ENCODE measurements around the gene SNTB2.

DNA sequence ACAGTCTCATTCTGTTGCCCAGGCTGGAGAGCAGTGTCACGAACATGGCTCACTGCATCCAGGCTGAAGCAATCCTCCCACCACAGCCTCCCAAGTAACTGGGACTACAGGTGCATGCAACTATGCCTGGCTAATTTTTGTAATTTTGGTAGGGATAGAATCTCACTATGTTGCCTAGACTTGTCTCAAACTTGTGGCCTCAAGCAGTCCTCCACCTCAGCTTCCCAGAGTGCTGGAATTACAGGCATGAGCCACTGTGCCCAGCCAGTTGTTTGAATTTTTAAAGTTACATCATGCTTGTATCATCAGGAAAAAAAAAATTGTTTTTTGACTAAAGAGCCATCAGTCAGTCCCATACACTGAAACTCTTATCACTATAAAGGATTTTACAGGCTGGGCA is 107.1 kb downstream of the SNTB2 start:
- TF ChIP-seq, protein P1, sequence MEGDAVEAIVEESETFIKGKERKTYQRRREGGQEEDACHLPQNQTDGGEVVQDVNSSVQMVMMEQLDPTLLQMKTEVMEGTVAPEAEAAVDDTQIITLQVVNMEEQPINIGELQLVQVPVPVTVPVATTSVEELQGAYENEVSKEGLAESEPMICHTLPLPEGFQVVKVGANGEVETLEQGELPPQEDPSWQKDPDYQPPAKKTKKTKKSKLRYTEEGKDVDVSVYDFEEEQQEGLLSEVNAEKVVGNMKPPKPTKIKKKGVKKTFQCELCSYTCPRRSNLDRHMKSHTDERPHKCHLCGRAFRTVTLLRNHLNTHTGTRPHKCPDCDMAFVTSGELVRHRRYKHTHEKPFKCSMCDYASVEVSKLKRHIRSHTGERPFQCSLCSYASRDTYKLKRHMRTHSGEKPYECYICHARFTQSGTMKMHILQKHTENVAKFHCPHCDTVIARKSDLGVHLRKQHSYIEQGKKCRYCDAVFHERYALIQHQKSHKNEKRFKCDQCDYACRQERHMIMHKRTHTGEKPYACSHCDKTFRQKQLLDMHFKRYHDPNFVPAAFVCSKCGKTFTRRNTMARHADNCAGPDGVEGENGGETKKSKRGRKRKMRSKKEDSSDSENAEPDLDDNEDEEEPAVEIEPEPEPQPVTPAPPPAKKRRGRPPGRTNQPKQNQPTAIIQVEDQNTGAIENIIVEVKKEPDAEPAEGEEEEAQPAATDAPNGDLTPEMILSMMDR (IDR thresholded peaks at IDR 0.05), result no peak
- TF ChIP-seq POLR2A (IDR thresholded peaks at IDR 0.05), result no peak
